Parathyroid adenoma (tissue), 2 donors: ENCODE measurements around the gene PCNX2.

Experiments
- H2AFZ ChIP-seq: fragments of 300-600 bp; sonication (generic); one replicate; pipeline ENCODE4 v1.7.0; 2017; ENCODE audit warnings: antibody characterized with exemption, mild to moderate bottlenecking
- H3K27ac ChIP-seq: fragments of 300-600 bp; sonication (generic); one replicate; pipeline ENCODE4 v1.7.0; 2017
- H3K27me3 ChIP-seq: fragments of 300-600 bp; sonication (generic); one replicate; pipeline ENCODE4 v1.7.0; 2017; ENCODE audit warnings: low read length; ENCODE audit not compliant: control insufficient read depth, insufficient read depth
- H3K36me3 ChIP-seq: fragments of 300-600 bp; sonication (generic); one replicate; pipeline ENCODE4 v1.7.0; 2017; ENCODE audit warnings: low read length; ENCODE audit not compliant: control insufficient read depth, insufficient read depth
- H3K4me1 ChIP-seq: fragments of 300-600 bp; sonication (generic); one replicate; pipeline ENCODE4 v1.7.0; 2017; ENCODE audit warnings: control low read depth
- H3K4me2 ChIP-seq: fragments of 300-600 bp; sonication (generic); one replicate; pipeline ENCODE4 v1.7.0; 2017; ENCODE audit warnings: low read length
- H3K4me3 ChIP-seq: fragments of 300-600 bp; sonication (generic); one replicate; pipeline ENCODE4 v1.7.0; 2017; ENCODE audit warnings: low read depth, low read length
- H3K79me2 ChIP-seq: fragments of 300-600 bp; sonication (generic); one replicate; pipeline ENCODE4 v1.7.0; 2017; ENCODE audit warnings: control low read depth
- H3K9ac ChIP-seq: fragments of 300-600 bp; sonication (generic); one replicate; pipeline ENCODE4 v1.7.0; 2017; ENCODE audit warnings: mild to moderate bottlenecking
- H3K9me3 ChIP-seq: fragments of 300-600 bp; sonication (generic); one replicate; pipeline ENCODE4 v1.7.0; 2017; ENCODE audit warnings: low read length; ENCODE audit not compliant: control insufficient read depth
- CTCF ChIP-seq: fragments of 300-600 bp; sonication (generic); IDR thresholded peaks from one replicate; pipeline ENCODE4 v1.7.0; 2017; ENCODE audit warnings: antibody characterized with exemption, mild to moderate bottlenecking
- donor health status: primary hyperparathyroidism.

Gene PCNX2

GRCh38 chr1:232938926-232939325 lies 356.6 kb downstream of the PCNX2 start:
- Histone ChIP-seq H3K79me2 (no peaks in the 10 kb centered on the region), H3K9me3 (no peaks in the 10 kb centered on the region), H3K4me1 (peaks cover 3% of the 10 kb centered on the region), H3K4me2 (no peak overlapping the region), H3K4me3 (no peak overlapping the region), H3K36me3 (no peaks in the 10 kb centered on the region), H3K9ac (no peak overlapping the region), H3K27ac (no peak overlapping the region), H2AFZ (no peak overlapping the region), H3K27me3 (no peaks in the 10 kb centered on the region)
- no peak for TF ChIP-seq CTCF

DNA sequence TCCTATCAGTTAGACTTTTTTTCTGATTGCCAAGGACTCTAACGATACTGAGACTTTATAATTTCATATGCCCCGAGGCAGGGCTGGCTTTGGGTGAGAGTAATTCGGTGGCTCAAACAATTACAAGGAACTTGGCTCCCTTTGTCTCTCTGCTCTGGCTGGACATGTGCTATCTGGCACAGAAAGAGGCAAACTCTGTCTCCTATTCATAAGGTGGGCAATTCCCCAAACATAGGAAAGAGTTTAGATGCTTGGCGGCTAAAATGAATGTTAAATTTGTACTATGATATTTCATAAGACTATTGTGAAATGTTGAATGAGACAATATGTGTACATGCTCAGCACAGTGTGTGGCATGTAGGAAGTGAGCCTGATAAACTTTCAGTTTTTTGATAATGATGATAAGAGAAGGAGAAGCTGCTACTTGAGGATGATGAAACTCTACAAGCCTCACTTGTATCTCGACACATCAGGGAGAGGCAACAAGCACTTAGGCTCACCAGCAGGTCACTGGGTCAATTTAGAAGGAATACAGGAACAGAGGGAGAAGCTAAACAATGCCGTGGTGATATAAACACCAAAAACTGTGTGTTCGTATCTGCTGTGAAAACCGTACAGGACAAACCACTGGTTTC lies 357.7 kb downstream of the PCNX2 start:
- H3K79me2 ChIP-seq = no peaks in the 10 kb centered on the region
- H3K27ac ChIP-seq = no peak overlapping the region
- no peak for TF ChIP-seq CTCF
- H3K4me1 ChIP-seq = peaks cover under 1% of the 10 kb centered on the region
- no peaks in the 10 kb centered on the region for H3K36me3 ChIP-seq
- no peak overlapping the region for H3K4me2 ChIP-seq
- H3K9ac ChIP-seq = no peak overlapping the region
- no peaks in the 10 kb centered on the region for H3K9me3 ChIP-seq
- no peak overlapping the region for H3K4me3 ChIP-seq
- no peaks in the 10 kb centered on the region for H3K27me3 ChIP-seq
- H2AFZ ChIP-seq = no peak overlapping the region

GRCh38 chr1:232936941-232937340 lies 358.6 kb downstream of the PCNX2 start:
- H3K27me3 ChIP-seq = no peaks in the 10 kb centered on the region
- TF ChIP-seq CTCF = no peak
- no peak overlapping the region for H2AFZ ChIP-seq
- H3K4me3 ChIP-seq = no peak overlapping the region
- no peak overlapping the region for H3K4me2 ChIP-seq
- H3K79me2 ChIP-seq = no peaks in the 10 kb centered on the region
- H3K36me3 ChIP-seq = no peaks in the 10 kb centered on the region
- no peak overlapping the region for H3K9ac ChIP-seq
- no peaks in the 10 kb centered on the region for H3K4me1 ChIP-seq
- no peaks in the 10 kb centered on the region for H3K9me3 ChIP-seq
- no peak overlapping the region for H3K27ac ChIP-seq
